Kidney epithelial cell (primary cell): ENCODE data around the gene AMOT. TPM values are rescaled to one million over a fixed set of nuclear protein-coding genes. Genes with fewer than 3 reads are reported as not detected.

Experiments
- DNase-seq: peaks from one replicate; pipeline ENCODE4 v3.0.0-alpha.2; 2010; ENCODE audit warnings: low read depth
- H3K27me3 ChIP-seq: 2 replicates; pipeline ENCODE4 v1.6.0; 2011; ENCODE audit warnings: low read length; ENCODE audit not compliant: control insufficient read depth, insufficient read depth
- H3K36me3 ChIP-seq: 2 replicates; pipeline ENCODE4 v1.5.1; 2011; ENCODE audit warnings: low read length; ENCODE audit not compliant: control insufficient read depth, insufficient read depth
- H3K4me3 ChIP-seq: 2 replicates; pipeline ENCODE4 v1.5.1; 2011; ENCODE audit warnings: low read depth, mild to moderate bottlenecking, control low read depth, low read length
- total RNA-seq: library from RNA; depleted of rRNA; stranded (reverse); fragments of >200 nt; gene quantifications from 2 replicates; pipeline ENCODE4 v1.2.3, GENCODE V29; 2015
- TF ChIP-seq, protein P1 (sequence below): IDR thresholded peaks from 2 replicates; pipeline ENCODE4 v1.5.1; 2011; ENCODE audit warnings: mild to moderate bottlenecking, moderate library complexity, low read length, control low read depth, inconsistent platforms; ENCODE audit not compliant: insufficient read depth, poor library complexity, severe bottlenecking

Gene AMOT
- total RNA-seq, 1 donor from 2014 or later, result 36.5 TPM

DNA sequence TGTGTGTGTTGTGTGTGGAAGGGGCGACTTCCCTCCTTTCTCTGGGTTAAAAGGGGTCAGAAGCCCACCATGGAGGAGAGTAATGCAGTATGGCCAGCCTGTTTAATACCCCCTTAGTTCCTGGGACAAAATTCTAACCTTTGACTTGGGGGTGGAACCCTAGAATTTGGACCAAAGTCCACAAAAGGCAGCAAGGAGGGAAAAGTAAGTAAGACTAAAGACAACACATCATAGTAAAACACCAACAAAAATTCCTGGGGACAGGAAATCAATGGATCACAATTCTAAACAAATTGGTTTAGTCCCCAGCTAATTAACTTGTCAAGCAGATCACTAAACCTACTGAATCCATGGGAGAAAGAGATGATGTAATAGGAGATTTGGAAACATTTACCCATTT, 3.1 kb downstream of the AMOT start:
- no peaks in the 10 kb centered on the region for H3K27me3 ChIP-seq
- no peak for DNase-seq
- no peak overlapping the region for H3K4me3 ChIP-seq
- no peaks in the 10 kb centered on the region for H3K36me3 ChIP-seq
- TF ChIP-seq, protein P1, sequence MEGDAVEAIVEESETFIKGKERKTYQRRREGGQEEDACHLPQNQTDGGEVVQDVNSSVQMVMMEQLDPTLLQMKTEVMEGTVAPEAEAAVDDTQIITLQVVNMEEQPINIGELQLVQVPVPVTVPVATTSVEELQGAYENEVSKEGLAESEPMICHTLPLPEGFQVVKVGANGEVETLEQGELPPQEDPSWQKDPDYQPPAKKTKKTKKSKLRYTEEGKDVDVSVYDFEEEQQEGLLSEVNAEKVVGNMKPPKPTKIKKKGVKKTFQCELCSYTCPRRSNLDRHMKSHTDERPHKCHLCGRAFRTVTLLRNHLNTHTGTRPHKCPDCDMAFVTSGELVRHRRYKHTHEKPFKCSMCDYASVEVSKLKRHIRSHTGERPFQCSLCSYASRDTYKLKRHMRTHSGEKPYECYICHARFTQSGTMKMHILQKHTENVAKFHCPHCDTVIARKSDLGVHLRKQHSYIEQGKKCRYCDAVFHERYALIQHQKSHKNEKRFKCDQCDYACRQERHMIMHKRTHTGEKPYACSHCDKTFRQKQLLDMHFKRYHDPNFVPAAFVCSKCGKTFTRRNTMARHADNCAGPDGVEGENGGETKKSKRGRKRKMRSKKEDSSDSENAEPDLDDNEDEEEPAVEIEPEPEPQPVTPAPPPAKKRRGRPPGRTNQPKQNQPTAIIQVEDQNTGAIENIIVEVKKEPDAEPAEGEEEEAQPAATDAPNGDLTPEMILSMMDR, result no peak

DNA sequence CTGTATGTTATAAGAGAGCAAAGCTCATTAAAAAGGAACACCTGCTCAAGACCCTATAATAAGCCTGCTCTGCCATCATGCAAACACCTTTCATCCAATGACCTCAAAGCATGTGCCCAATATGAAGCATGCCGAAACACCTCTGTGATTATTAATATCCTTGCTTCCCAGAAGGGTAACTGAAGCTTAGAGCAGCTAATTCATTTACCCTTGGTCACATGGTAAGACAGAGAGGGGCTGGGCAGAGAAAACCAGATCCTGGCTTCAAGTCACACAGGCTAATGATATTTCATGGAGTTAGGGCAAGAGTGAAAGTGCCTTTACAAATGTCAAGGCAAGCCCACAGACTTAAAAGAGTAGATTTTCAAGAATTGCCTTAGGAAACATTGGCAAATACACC, 5.6 kb downstream of the AMOT start:
- H3K27me3 ChIP-seq, result no peaks in the 10 kb centered on the region
- no peaks in the 10 kb centered on the region for H3K36me3 ChIP-seq
- DNase-seq, result no peak
- no peak overlapping the region for H3K4me3 ChIP-seq
- TF ChIP-seq, protein P1, result no peak

DNA sequence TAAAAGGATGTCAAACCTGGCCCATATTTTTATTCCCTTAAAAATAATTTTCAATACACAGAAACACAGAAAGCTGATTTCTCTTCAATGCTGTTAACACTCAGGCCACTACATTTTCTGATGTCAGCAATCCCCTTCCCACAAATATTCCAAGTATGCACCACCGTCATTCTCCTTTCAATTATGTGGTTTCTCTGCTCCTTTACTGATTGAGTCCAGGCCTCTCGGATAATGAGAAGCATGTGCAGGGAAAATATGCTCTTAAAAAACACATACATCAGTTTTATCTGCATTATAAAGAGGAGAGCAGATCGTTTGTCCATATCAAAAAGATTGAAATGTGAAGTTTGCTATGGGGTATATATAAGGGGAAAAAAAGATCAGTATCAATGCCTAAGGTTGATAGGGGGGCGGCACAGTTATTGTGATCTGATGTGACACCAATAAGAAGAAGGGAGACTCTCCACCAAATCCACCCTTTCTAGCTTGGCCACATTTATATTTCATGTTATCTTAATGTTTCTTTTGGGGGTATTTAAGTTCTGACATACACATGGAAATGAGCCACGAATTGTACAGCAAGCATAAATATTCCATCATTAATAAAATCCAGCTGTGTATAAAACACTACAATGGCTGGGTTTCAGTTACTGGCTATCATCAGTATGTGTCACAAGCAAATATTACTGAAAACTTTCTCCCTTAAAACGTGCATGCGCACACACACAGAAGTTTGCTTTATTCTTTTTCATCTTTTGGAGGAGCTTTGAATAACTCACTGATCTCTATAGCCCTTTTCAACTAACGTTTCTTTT, 6.4 kb downstream of the AMOT start:
- no peak for DNase-seq
- TF ChIP-seq, protein P1, result no peak
- no peaks in the 10 kb centered on the region for H3K36me3 ChIP-seq
- H3K4me3 ChIP-seq, result no peak overlapping the region
- no peaks in the 10 kb centered on the region for H3K27me3 ChIP-seq

DNA sequence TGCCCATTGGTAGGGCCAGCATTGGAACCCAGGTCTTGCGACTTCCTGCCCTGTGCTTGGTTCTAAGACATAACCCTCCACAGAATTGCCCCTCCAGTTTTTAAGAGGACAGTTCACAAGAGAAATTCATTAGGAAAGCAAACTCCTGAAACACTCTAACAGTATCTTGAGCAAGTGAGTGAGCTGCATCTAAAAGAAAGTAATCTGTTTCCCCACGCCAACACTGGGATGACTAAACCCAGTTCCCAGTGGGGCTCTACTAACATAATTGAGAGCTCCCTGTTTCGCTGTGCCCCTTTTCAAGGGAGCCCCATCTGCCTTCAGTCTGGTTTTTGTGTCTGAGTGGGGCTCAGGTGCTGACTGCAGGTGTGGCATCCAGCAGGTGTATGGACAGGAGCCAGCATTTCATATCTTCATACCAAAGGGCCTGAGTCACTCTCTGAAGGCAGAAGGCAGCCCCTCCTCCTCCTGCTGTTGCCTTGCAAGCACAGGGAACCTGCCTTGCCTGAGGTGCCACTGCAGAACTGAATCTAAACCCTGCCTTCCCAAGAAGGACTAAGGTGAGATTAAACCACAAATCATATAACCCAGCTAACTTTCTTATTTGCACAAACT, 8.0 kb downstream of the AMOT start:
- TF ChIP-seq, protein P1, result no peak
- H3K36me3 ChIP-seq, result no peaks in the 10 kb centered on the region
- no peaks in the 10 kb centered on the region for H3K27me3 ChIP-seq
- no peak overlapping the region for H3K4me3 ChIP-seq
- DNase-seq, result no peak

DNA sequence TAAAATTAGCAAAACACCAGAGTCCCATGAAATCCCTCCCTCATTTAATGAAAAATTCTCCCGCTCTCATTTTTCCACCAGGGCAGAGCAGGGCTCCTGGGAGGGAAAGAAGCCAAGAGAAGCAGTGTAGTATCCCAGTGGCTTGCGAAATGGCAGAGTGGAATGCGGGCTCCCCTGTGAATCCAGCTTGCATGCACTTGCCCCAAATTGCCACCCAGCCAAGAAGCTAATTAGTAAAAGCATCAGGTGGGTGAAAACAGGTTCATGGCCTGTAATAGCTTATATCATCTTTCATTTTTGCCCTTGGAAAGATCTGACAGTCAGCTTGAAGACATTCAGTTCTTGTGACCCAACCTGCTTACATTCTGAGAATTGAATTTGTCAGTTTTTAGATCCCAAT, 10.1 kb downstream of the AMOT start:
- Histone ChIP-seq H3K27me3 (no peaks in the 10 kb centered on the region), H3K4me3 (no peak overlapping the region), H3K36me3 (no peaks in the 10 kb centered on the region)
- TF ChIP-seq, protein P1, result no peak
- no peak for DNase-seq

DNA sequence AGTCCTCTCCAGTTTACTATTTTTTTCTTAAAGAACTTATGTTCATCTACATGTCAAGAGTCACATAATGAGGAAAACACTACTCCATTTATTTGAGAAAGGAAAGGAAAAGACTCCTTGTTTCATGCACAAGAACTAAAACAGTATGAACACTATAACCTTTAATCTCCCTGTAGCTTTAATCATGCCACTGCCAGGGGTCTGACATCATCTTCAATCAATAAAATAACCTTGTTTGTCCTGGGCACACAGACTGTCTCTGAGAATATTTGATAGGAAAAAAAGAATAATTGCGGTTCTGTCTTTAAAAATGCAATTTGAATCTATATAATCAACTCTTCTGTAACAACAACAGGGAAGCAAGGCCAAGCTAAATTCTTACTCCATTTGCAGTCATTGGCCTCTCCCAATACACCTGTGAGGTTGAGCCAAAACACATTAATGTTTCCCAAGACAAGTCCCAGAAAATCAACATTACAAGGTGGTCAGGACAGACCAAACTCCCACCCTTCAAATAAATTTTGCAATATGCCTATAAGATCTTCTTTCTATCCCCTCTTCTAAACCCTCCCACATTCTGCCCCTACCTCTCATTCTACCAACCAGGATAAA, 13.2 kb downstream of the AMOT start:
- Histone ChIP-seq H3K4me3 (no peak overlapping the region), H3K36me3 (no peaks in the 10 kb centered on the region), H3K27me3 (no peaks in the 10 kb centered on the region)
- TF ChIP-seq, protein P1, result no peak
- no peak for DNase-seq
